HepG2 (cell line): ENCODE measurements around the gene ZNF48. TPM values are rescaled to one million over a fixed set of nuclear protein-coding genes. Genes with fewer than 3 reads are reported as not detected.
A peak's percentile ranks its signal among the peaks of the same experiment; 100 is the strongest.

Experiments
- ASH2L ChIP-seq: fragments of 300-600, 200-600 bp; sonication (generic); IDR thresholded peaks from 2 replicates; pipeline ENCODE4 v1.7.0; 2017; ENCODE audit warnings: low read depth, mild to moderate bottlenecking, moderate library complexity, mixed read lengths, low read length; ENCODE audit not compliant: insufficient read length
- FOXO1 ChIP-seq: sonication (generic); formaldehyde crosslinking; IDR thresholded peaks from 2 replicates; pipeline ENCODE4 v1.4.0; 2020; ENCODE audit warnings: missing genetic modification reagents
- HNRNPK ChIP-seq: fragments of 200-400 bp; formaldehyde crosslinking; IDR thresholded peaks from 2 replicates; pipeline ENCODE4 v1.6.1; 2018; ENCODE audit warnings: low read length, low read depth, moderate library complexity, mild to moderate bottlenecking; ENCODE audit not compliant: poor library complexity, severe bottlenecking
- NFYC ChIP-seq: IDR thresholded peaks from 2 replicates; pipeline ENCODE4 v1.6.1; 2016; ENCODE audit warnings: missing genetic modification reagents, missing compliant biosample characterization
- PRPF4 ChIP-seq: fragments of 200-400 bp; formaldehyde crosslinking; IDR thresholded peaks from 2 replicates; pipeline ENCODE4 v1.6.1; 2016; ENCODE audit warnings: low read length, low read depth; ENCODE audit not compliant: poor library complexity, severe bottlenecking
- REXO4 ChIP-seq: sonication (generic); formaldehyde crosslinking; IDR thresholded peaks from 2 replicates; pipeline ENCODE4 v1.8.0; 2022; ENCODE audit warnings: missing genetic modification reagents, mild to moderate bottlenecking, borderline replicate concordance
- TGIF2 ChIP-seq: IDR thresholded peaks from 2 replicates; pipeline ENCODE4 v1.6.1; 2016; ENCODE audit warnings: control low read depth, missing compliant biosample characterization
- ZNF136 ChIP-seq: sonication (generic); formaldehyde crosslinking; IDR thresholded peaks from 2 replicates; pipeline ENCODE4 v1.8.1; 2022; ENCODE audit warnings: low read depth, mild to moderate bottlenecking, moderate library complexity, missing genetic modification reagents
- ZNF160 ChIP-seq: sonication (generic); formaldehyde crosslinking; IDR thresholded peaks from 2 replicates; pipeline ENCODE4 v1.8.0; 2022; ENCODE audit warnings: mild to moderate bottlenecking, inconsistent platforms, missing genetic modification reagents
- ZNF780A ChIP-seq: sonication (generic); formaldehyde crosslinking; IDR thresholded peaks from 2 replicates; pipeline ENCODE4 v1.8.0; 2022; ENCODE audit warnings: mild to moderate bottlenecking, missing genetic modification reagents, moderate library complexity
- ZSCAN22 ChIP-seq: sonication (generic); formaldehyde crosslinking; IDR thresholded peaks from 2 replicates; pipeline ENCODE4 v1.4.0; 2020; ENCODE audit warnings: mild to moderate bottlenecking, missing genetic modification reagents
- polyA plus RNA-seq, 8 experiments: library from polyadenylated mRNA; depleted of rRNA in 3 of 8; stranded (reverse) in 7 of 8; unstranded in 1 of 8; fragments of >200 nt; fragmentation: Illumina TruSeq in 4 of 8; extraction: Trizol in 4 of 8; gene quantifications; 2 replicates each; pipeline versions ENCODE4 v1.2.1 to v1.2.3, GENCODE V29; 2011 to 2016; ENCODE audit warnings: low read depth in 4 of 8, missing spikeins in 1 of 8, mixed read lengths in 1 of 8; ENCODE audit not compliant: insufficient read depth in 1 of 8
- total RNA-seq, 5 experiments: library from RNA; depleted of rRNA; stranded (reverse); fragments of >200 nt; fragmentation: Illumina TruSeq; extraction: Trizol; gene quantifications; 2 replicates each; pipeline ENCODE4 v1.2.3, GENCODE V29; 2016; ENCODE audit warnings: low read depth in 1 of 5
- TF ChIP-seq, protein P1 (sequence below): sonication (generic); formaldehyde crosslinking; IDR thresholded peaks from 2 replicates; pipeline ENCODE4 v1.5.0; 2020; ENCODE audit warnings: mild to moderate bottlenecking, missing genetic modification reagents, borderline replicate concordance
- TF ChIP-seq, protein P2 (sequence below): IDR thresholded peaks from 2 replicates; pipeline ENCODE4 v1.6.1; 2016; ENCODE audit warnings: missing compliant biosample characterization, missing genetic modification reagents, borderline replicate concordance
- TF ChIP-seq, protein P3 (sequence below): sonication (generic); formaldehyde crosslinking; IDR thresholded peaks from 2 replicates; pipeline ENCODE4 v1.4.0; 2020; ENCODE audit warnings: low read depth, mild to moderate bottlenecking, missing genetic modification reagents
- TF ChIP-seq, protein P4 (sequence below): sonication (generic); formaldehyde crosslinking; IDR thresholded peaks from 2 replicates; pipeline ENCODE4 v1.8.1; 2023; ENCODE audit warnings: mild to moderate bottlenecking, inconsistent platforms, moderate library complexity, missing genetic modification reagents, borderline replicate concordance

ZNF48 gene
- total and polyA plus RNA-seq, 2 of the 13 experiments (the other 11 are each of a cell fraction or from before 2014, with no cell fraction given), result 9.9 to 12.3 TPM

DNA sequence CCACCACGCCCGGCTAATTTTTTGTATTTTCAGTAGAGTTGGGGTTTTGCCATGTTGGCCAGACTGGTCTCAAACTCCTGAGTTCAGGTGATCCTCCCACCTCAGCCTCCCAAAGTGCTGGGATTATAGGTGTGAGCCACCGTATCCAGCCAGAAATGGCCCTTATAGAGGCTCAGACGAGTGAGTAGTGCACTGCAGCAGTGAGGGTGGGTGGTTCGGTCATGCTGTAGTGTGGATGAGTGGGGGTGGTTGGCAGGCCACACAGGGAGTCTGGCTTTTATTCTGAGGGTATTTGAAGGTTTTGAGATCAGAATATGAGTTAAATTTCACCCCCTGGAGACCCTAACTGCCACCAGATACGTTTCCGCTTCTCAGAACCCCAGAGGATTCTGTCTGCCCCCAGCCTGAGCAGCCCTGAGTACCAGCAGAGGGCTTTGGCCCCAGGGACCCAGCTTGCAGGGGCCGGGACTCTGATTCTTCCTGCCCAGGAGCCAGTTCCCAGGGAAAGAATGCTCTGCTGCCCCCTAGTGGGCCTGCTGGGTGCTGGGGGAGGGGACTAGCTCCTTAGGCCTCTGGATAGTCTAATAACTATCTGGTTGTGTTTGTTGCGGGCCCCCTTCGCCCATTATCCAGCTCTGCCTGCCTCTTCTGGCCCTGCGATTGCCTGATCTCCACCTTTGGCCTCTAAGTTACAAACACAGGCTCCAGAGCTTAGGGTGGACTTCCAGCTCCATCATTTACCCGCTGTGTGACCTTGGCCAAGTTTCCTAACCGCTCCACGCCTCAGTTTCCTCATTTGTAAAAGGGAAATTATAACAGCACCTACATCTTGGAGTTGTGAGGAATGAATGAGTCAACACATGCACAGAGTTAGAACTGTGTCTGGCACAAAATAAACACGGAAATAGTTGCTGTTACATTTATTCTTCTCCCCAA, 14.2 kb downstream of the ZNF48 start (continued):
- TF ChIP-seq, protein P1, sequence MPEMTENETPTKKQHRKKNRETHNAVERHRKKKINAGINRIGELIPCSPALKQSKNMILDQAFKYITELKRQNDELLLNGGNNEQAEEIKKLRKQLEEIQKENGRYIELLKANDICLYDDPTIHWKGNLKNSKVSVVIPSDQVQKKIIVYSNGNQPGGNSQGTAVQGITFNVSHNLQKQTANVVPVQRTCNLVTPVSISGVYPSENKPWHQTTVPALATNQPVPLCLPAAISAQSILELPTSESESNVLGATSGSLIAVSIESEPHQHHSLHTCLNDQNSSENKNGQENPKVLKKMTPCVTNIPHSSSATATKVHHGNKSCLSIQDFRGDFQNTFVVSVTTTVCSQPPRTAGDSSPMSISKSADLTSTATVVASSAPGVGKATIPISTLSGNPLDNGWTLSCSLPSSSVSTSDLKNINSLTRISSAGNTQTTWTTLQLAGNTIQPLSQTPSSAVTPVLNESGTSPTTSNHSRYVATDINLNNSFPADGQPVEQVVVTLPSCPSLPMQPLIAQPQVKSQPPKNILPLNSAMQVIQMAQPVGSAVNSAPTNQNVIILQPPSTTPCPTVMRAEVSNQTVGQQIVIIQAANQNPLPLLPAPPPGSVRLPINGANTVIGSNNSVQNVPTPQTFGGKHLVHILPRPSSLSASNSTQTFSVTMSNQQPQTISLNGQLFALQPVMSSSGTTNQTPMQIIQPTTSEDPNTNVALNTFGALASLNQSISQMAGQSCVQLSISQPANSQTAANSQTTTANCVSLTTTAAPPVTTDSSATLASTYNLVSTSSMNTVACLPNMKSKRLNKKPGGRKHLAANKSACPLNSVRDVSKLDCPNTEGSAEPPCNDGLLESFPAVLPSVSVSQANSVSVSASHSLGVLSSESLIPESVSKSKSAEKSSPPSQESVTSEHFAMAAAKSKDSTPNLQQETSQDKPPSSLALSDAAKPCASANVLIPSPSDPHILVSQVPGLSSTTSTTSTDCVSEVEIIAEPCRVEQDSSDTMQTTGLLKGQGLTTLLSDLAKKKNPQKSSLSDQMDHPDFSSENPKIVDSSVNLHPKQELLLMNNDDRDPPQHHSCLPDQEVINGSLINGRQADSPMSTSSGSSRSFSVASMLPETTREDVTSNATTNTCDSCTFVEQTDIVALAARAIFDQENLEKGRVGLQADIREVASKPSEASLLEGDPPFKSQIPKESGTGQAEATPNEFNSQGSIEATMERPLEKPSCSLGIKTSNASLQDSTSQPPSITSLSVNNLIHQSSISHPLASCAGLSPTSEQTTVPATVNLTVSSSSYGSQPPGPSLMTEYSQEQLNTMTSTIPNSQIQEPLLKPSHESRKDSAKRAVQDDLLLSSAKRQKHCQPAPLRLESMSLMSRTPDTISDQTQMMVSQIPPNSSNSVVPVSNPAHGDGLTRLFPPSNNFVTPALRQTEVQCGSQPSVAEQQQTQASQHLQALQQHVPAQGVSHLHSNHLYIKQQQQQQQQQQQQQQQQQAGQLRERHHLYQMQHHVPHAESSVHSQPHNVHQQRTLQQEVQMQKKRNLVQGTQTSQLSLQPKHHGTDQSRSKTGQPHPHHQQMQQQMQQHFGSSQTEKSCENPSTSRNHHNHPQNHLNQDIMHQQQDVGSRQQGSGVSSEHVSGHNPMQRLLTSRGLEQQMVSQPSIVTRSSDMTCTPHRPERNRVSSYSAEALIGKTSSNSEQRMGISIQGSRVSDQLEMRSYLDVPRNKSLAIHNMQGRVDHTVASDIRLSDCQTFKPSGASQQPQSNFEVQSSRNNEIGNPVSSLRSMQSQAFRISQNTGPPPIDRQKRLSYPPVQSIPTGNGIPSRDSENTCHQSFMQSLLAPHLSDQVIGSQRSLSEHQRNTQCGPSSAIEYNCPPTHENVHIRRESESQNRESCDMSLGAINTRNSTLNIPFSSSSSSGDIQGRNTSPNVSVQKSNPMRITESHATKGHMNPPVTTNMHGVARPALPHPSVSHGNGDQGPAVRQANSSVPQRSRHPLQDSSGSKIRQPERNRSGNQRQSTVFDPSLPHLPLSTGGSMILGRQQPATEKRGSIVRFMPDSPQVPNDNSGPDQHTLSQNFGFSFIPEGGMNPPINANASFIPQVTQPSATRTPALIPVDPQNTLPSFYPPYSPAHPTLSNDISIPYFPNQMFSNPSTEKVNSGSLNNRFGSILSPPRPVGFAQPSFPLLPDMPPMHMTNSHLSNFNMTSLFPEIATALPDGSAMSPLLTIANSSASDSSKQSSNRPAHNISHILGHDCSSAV (CRISPR knock-in tag), result no peak
- TF ChIP-seq, protein P2, sequence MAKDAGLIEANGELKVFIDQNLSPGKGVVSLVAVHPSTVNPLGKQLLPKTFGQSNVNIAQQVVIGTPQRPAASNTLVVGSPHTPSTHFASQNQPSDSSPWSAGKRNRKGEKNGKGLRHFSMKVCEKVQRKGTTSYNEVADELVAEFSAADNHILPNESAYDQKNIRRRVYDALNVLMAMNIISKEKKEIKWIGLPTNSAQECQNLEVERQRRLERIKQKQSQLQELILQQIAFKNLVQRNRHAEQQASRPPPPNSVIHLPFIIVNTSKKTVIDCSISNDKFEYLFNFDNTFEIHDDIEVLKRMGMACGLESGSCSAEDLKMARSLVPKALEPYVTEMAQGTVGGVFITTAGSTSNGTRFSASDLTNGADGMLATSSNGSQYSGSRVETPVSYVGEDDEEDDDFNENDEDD (CRISPR knock-in tag), result no peak
- TF ChIP-seq, protein P3, sequence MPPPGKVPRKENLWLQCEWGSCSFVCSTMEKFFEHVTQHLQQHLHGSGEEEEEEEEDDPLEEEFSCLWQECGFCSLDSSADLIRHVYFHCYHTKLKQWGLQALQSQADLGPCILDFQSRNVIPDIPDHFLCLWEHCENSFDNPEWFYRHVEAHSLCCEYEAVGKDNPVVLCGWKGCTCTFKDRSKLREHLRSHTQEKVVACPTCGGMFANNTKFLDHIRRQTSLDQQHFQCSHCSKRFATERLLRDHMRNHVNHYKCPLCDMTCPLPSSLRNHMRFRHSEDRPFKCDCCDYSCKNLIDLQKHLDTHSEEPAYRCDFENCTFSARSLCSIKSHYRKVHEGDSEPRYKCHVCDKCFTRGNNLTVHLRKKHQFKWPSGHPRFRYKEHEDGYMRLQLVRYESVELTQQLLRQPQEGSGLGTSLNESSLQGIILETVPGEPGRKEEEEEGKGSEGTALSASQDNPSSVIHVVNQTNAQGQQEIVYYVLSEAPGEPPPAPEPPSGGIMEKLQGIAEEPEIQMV (CRISPR knock-in tag), result no peak
- no peak for TF ChIP-seq REXO4 (CRISPR knock-in tag)
- TF ChIP-seq ZSCAN22 (CRISPR knock-in tag), result no peak
- TF ChIP-seq ASH2L, result no peak
- TF ChIP-seq, protein P4, sequence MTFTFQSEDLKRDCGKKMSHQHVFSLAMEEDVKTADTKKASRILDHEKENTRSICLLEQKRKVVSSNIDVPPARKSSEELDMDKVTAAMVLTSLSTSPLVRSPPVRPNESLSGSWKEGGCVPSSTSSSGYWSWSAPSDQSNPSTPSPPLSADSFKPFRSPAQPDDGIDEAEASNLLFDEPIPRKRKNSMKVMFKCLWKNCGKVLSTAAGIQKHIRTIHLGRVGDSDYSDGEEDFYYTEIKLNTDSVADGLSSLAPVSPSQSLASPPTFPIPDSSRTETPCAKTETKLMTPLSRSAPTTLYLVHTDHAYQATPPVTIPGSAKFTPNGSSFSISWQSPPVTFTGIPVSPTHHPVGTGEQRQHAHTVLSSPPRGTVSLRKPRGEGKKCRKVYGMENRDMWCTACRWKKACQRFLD, result no peak
- peak; percentile 71 for TF ChIP-seq PRPF4
- 0 out of 2 replicates have a peak, but pooled peaks have one; percentile 46 for TF ChIP-seq ZNF160
- no peak; the same call in 1 of the 2 replicates for TF ChIP-seq NFYC (CRISPR knock-in tag)
- no peak for TF ChIP-seq HNRNPK
- TF ChIP-seq FOXO1 (CRISPR knock-in tag), result no peak; the same call in 1 of the 2 replicates
- peak; percentile 68; the same call in 1 of the 2 replicates for TF ChIP-seq ZNF136
- TF ChIP-seq TGIF2 (CRISPR knock-in tag), result 0 out of 2 replicates have a peak, but pooled peaks have one; percentile 59
- no peak for TF ChIP-seq ZNF780A (CRISPR knock-in tag)
